Esophagus muscularis mucosa (tissue), 4 donors: ENCODE data around the gene LHX6. TPM values are rescaled to one million over a fixed set of nuclear protein-coding genes. Genes with fewer than 3 reads are reported as not detected.

Experiments
- DNase-seq: peaks from one replicate; pipeline ENCODE4 v3.0.0-alpha.2; 2017; ENCODE audit errors: extremely low spot score
- H3K27ac ChIP-seq, 4 donors: fragments of 200-600 bp; sonication (generic); replicated peaks in 1 of 4; 1 replicate in 3 of 4; 2 replicates in 1 of 4; pipeline ENCODE4 v1.5.1; 2016 to 2019; ENCODE audit warnings: mild to moderate bottlenecking in 1 of 4
- H3K27me3 ChIP-seq, 4 donors: fragments of 200-600 bp; sonication (generic); one replicate each; pipeline versions ENCODE4 v1.5.1 to v1.6.0; 2016 to 2019
- H3K36me3 ChIP-seq, 4 donors: fragments of 200-600 bp; sonication (generic); one replicate each; pipeline ENCODE4 v1.5.1; 2016 to 2019
- H3K4me1 ChIP-seq, 4 donors: fragments of 200-600 bp; sonication (generic); one replicate each; pipeline ENCODE4 v1.5.1; 2016 to 2019
- H3K4me3 ChIP-seq, 4 donors: fragments of 200-600 bp; sonication (generic); 1 replicate in 2 of 4; 2 replicates in 2 of 4; pipeline ENCODE4 v1.5.1; 2016 to 2019; ENCODE audit warnings: mild to moderate bottlenecking in 4 of 4, moderate library complexity in 1 of 4
- H3K9me3 ChIP-seq, 4 donors: fragments of 200-600 bp; sonication (generic); 1 replicate in 3 of 4; 2 replicates in 1 of 4; pipeline ENCODE4 v1.5.1; 2016 to 2019
- CTCF ChIP-seq, 3 experiments: fragments of 200-600 bp in 2 of 3; fragments of 450-650 bp in 1 of 3; sonication (generic) in 2 of 3; IDR thresholded peaks; one replicate each; pipeline ENCODE4 v1.5.1; 2017 to 2019; ENCODE audit warnings: antibody characterized with exemption in 3 of 3, mild to moderate bottlenecking in 2 of 3, moderate library complexity in 1 of 3
- EP300 ChIP-seq: sonication (generic); formaldehyde crosslinking; IDR thresholded peaks from one replicate; pipeline ENCODE4 v1.6.1; 2017; ENCODE audit warnings: antibody characterized with exemption
- POLR2A ChIP-seq: fragments of 450-650 bp; IDR thresholded peaks from one replicate; pipeline ENCODE4 v1.6.1; 2017; ENCODE audit warnings: antibody characterized with exemption, moderate library complexity, mild to moderate bottlenecking, low read depth
- POLR2AphosphoS5 ChIP-seq, 2 donors: sonication (generic); formaldehyde crosslinking; IDR thresholded peaks; one replicate each; pipeline ENCODE4 v1.6.1; 2017; ENCODE audit warnings: antibody characterized with exemption in 2 of 2
- WGBS: methylation state at CpG from one replicate; pipeline ENCODE4 v1.1.5; 2018; 5-methylcytosine and 5-hydroxymethylcytosine counted together
- intact Hi-C: fragments of 100-400 bp; cut with DNase I; formaldehyde crosslinking; loops from one replicate; pipeline ENCODE4 v1.15.1; 2023
- total RNA-seq, 4 donors: library from RNA; depleted of rRNA; stranded (reverse); fragments of >200 nt; gene quantifications; one replicate each; pipeline versions ENCODE4 v1.1.0 to v1.2.1, GENCODE V29; 2016

Gene LHX6
- total RNA-seq, 4 donors from 2014 or later: 2.1 to 16.8 (median 7.1) TPM

- H3K4me1 ChIP-seq: peaks cover 3 to 19% (median 11%) of the 10 kb centered on the region in 4 donors
- H3K4me3 ChIP-seq: no peak overlapping the region
- no peak for DNase-seq
- no peaks in the 10 kb centered on the region for H3K9me3 ChIP-seq
- WGBS: 95% methylated on average over 3 of the region's 3 CpGs
- intact Hi-C loops: no loop called here
- peaks cover 13 to 80% (median 65%) of the 10 kb centered on the region in 4 donors for H3K36me3 ChIP-seq
- H3K27me3 ChIP-seq: no peaks in the 10 kb centered on the region
- TF ChIP-seq CTCF (IDR thresholded peaks at IDR 0.05): no peak
- no peak for TF ChIP-seq POLR2A
- H3K27ac ChIP-seq: no peak overlapping the region
Observed at GRCh38 chr9:122254761-122255160, 26.0 kb upstream of the LHX6 start.

- WGBS: 67% methylated on average over 5 of the region's 5 CpGs
Observed at GRCh38 chr9:122252796-122253195, 24.0 kb upstream of the LHX6 start.

GRCh38 chr9:122251351-122251750 is 22.6 kb upstream of the LHX6 start:
- TF ChIP-seq POLR2A (no peak), EP300 (no peak), CTCF (IDR thresholded peaks at IDR 0.05) (no peak), POLR2AphosphoS5 (IDR thresholded peaks at IDR 0.05) (no peak)
- intact Hi-C loops: no loop called here

More at GRCh38 chr9:122252796-122253195, 24.0 kb upstream of the LHX6 start:
- intact Hi-C loops: no loop called here
- Histone ChIP-seq H3K4me3 (no peak overlapping the region), H3K27ac (peak overlapping the region in 3 of 4 donors; percentile 20 to 43 (median 22)), H3K27me3 (no peaks in the 10 kb centered on the region), H3K9me3 (no peaks in the 10 kb centered on the region), H3K36me3 (peaks cover 10 to 80% (median 62%) of the 10 kb centered on the region in 4 donors), H3K4me1 (peaks cover 3 to 23% (median 9%) of the 10 kb centered on the region in 4 donors)
- no peak for TF ChIP-seq CTCF (IDR thresholded peaks at IDR 0.05)
- no peak for TF ChIP-seq EP300
- no peak for TF ChIP-seq POLR2A
- no peak for TF ChIP-seq POLR2AphosphoS5 (IDR thresholded peaks at IDR 0.05)
- no peak for DNase-seq

GRCh38 chr9:122248448-122248865 is 19.7 kb upstream of the LHX6 start:
- TF ChIP-seq POLR2AphosphoS5 (IDR thresholded peaks at IDR 0.05): peak; percentile 14 to 32
- no peak for TF ChIP-seq EP300
- no peak for TF ChIP-seq CTCF (IDR thresholded peaks at IDR 0.05)
- TF ChIP-seq POLR2A: no peak
- no peak overlapping the region for H3K27ac ChIP-seq
- peaks cover 49 to 98% (median 83%) of the 10 kb centered on the region in 4 donors for H3K36me3 ChIP-seq
- H3K4me1 ChIP-seq: peaks cover 3 to 18% (median 7%) of the 10 kb centered on the region in 4 donors
- H3K9me3 ChIP-seq: no peaks in the 10 kb centered on the region
- no peaks in the 10 kb centered on the region for H3K27me3 ChIP-seq
- no peak for DNase-seq
- intact Hi-C loops: no loop called here
- no peak overlapping the region for H3K4me3 ChIP-seq
- 87% methylated on average over 5 of the region's 5 CpGs for WGBS

More at GRCh38 chr9:122251351-122251750, 22.6 kb upstream of the LHX6 start:
- H3K27me3 ChIP-seq: no peaks in the 10 kb centered on the region
- H3K4me3 ChIP-seq: no peak overlapping the region
- H3K9me3 ChIP-seq: no peaks in the 10 kb centered on the region
- peaks cover 3 to 23% (median 9%) of the 10 kb centered on the region in 4 donors for H3K4me1 ChIP-seq
- 93% methylated on average over 2 of the region's 2 CpGs for WGBS
- DNase-seq: no peak
- H3K36me3 ChIP-seq: peaks cover 23 to 90% (median 68%) of the 10 kb centered on the region in 4 donors
- H3K27ac ChIP-seq: no peak overlapping the region

- no peak overlapping the region for H3K27ac ChIP-seq
- intact Hi-C loops: no loop called here
- 66% methylated on average over 3 of the region's 3 CpGs for WGBS
- H3K36me3 ChIP-seq: peaks cover 58 to 100% (median 91%) of the 10 kb centered on the region in 4 donors
- DNase-seq: no peak
- no peak overlapping the region for H3K4me3 ChIP-seq
- peaks cover 0 to 5% (median 0%) of the 10 kb centered on the region in 4 donors for H3K4me1 ChIP-seq
- H3K27me3 ChIP-seq: no peaks in the 10 kb centered on the region
- no peaks in the 10 kb centered on the region for H3K9me3 ChIP-seq
- TF ChIP-seq EP300: no peak
- no peak for TF ChIP-seq POLR2AphosphoS5 (IDR thresholded peaks at IDR 0.05)
- TF ChIP-seq POLR2A: no peak
- no peak for TF ChIP-seq CTCF (IDR thresholded peaks at IDR 0.05)
Observed at GRCh38 chr9:122246666-122247065, 17.9 kb upstream of the LHX6 start.
